ENCODE measurements around the gene CEBPG. TPM values are rescaled to one million over a fixed set of nuclear protein-coding genes. Genes with fewer than 3 reads are reported as not detected.

Gene CEBPG
- total RNA-seq, 1 experiment from 2014 or later = 48.6 TPM

- no peak overlapping the region for H3K4me3 ChIP-seq (ENCODE audit: low read depth, low read length, poor library complexity, severe bottlenecking)
- ChIA-PET CTCF (no interaction called here), POLR2A (ENCODE audit: low non-redundant PET) (interaction anchor here (0.6 to 0.8 kb wide), 2 partner anchors 11 to 25 kb away, joined by 3 to 6 read pairs; no protein-coding TSS in a partner anchor)
- intact Hi-C loops (cut with micrococcal nuclease; ENCODE audit: unreplicated experiment) = no loop called here
- no peaks in the 10 kb centered on the region for H3K36me3 ChIP-seq (ENCODE audit: insufficient read depth, low read length, poor library complexity, severe bottlenecking)
- no TSS peak for BruUV-seq (replicated peaks)
- no peaks in the 10 kb centered on the region for H3K4me1 ChIP-seq (ENCODE audit: insufficient read depth, low read length, poor library complexity, severe bottlenecking)
- no peak for DNase-seq (ENCODE audit: low spot score)
- no peaks in the 10 kb centered on the region for H3K9me3 ChIP-seq (ENCODE audit: low read depth, low read length, poor library complexity, severe bottlenecking)
- H3K27me3 ChIP-seq (replicated peaks; ENCODE audit: insufficient read depth, low read depth, low read length, poor library complexity) = peaks cover 35% of the 10 kb centered on the region
- H3K27ac ChIP-seq (ENCODE audit: low read depth, low read length, poor library complexity, severe bottlenecking) = no peak overlapping the region
- TF ChIP-seq EZH2 (IDR thresholded peaks at IDR 0.05; ENCODE audit: borderline replicate concordance, low read depth, low read length, poor library complexity, severe bottlenecking) (no peak), CTCF (conservative IDR thresholded peaks at IDR 0.05; ENCODE audit: low read depth, low read length) (no peak)
Measured at GRCh38 chr19:33348301-33349010, 25.1 kb upstream of the CEBPG start.

- Histone ChIP-seq H3K9me3 (ENCODE audit: low read depth, low read length, poor library complexity, severe bottlenecking) (no peaks in the 10 kb centered on the region), H3K36me3 (ENCODE audit: insufficient read depth, low read length, poor library complexity, severe bottlenecking) (no peaks in the 10 kb centered on the region), H3K4me3 (ENCODE audit: low read depth, low read length, poor library complexity, severe bottlenecking) (no peak overlapping the region), H3K4me1 (ENCODE audit: insufficient read depth, low read length, poor library complexity, severe bottlenecking) (no peaks in the 10 kb centered on the region), H3K27me3 (replicated peaks; ENCODE audit: insufficient read depth, low read depth, low read length, poor library complexity) (peaks cover 24% of the 10 kb centered on the region), H3K27ac (ENCODE audit: low read depth, low read length, poor library complexity, severe bottlenecking) (no peak overlapping the region)
- CTCF ChIA-PET = no interaction called here
- BruUV-seq (replicated peaks) = no TSS peak
- POLR2A ChIA-PET (ENCODE audit: low non-redundant PET) = no interaction called here
- DNase-seq (ENCODE audit: low spot score) = no peak
- no peak for TF ChIP-seq EZH2 (IDR thresholded peaks at IDR 0.05; ENCODE audit: borderline replicate concordance, low read depth, low read length, poor library complexity, severe bottlenecking)
- no peak for TF ChIP-seq CTCF (conservative IDR thresholded peaks at IDR 0.05; ENCODE audit: low read depth, low read length)
- intact Hi-C loops (cut with micrococcal nuclease; ENCODE audit: unreplicated experiment) = no loop called here
Measured at GRCh38 chr19:33349319-33350289, 23.9 kb upstream of the CEBPG start.

- no TSS peak for BruUV-seq (replicated peaks)
- Histone ChIP-seq H3K27ac (ENCODE audit: low read depth, low read length, poor library complexity, severe bottlenecking) (no peak overlapping the region), H3K36me3 (ENCODE audit: insufficient read depth, low read length, poor library complexity, severe bottlenecking) (no peaks in the 10 kb centered on the region), H3K9me3 (ENCODE audit: low read depth, low read length, poor library complexity, severe bottlenecking) (peaks cover 6% of the 10 kb centered on the region), H3K4me1 (ENCODE audit: insufficient read depth, low read length, poor library complexity, severe bottlenecking) (no peaks in the 10 kb centered on the region), H3K27me3 (replicated peaks; ENCODE audit: insufficient read depth, low read depth, low read length, poor library complexity) (peaks cover 13% of the 10 kb centered on the region), H3K4me3 (ENCODE audit: low read depth, low read length, poor library complexity, severe bottlenecking) (no peak overlapping the region)
- DNase-seq (ENCODE audit: low spot score) = no peak
- TF ChIP-seq CTCF (conservative IDR thresholded peaks at IDR 0.05; ENCODE audit: low read depth, low read length) (no peak), EZH2 (IDR thresholded peaks at IDR 0.05; ENCODE audit: borderline replicate concordance, low read depth, low read length, poor library complexity, severe bottlenecking) (no peak)
- POLR2A ChIA-PET (ENCODE audit: low non-redundant PET) = no interaction called here
- intact Hi-C loops (cut with micrococcal nuclease; ENCODE audit: unreplicated experiment) = no loop called here
- CTCF ChIA-PET = no interaction called here
Measured at GRCh38 chr19:33350538-33351309, 22.8 kb upstream of the CEBPG start.
